GM19023 (cell line): ENCODE results near the gene C17orf67.
"Not testable (repeated sequence)": the region's sequence is repeated elsewhere in the genome, so short reads cannot be mapped to it uniquely, and the experiment has no call there.

Experiments used
- ATAC-seq: cut with Tn5 transposase; IDR thresholded peaks from one replicate; pipeline ENCODE4 v1.9.1; 2021; ENCODE audit warnings: mild to moderate bottlenecking, moderate library complexity; ENCODE audit not compliant: unreplicated experiment

Gene C17orf67

DNA sequence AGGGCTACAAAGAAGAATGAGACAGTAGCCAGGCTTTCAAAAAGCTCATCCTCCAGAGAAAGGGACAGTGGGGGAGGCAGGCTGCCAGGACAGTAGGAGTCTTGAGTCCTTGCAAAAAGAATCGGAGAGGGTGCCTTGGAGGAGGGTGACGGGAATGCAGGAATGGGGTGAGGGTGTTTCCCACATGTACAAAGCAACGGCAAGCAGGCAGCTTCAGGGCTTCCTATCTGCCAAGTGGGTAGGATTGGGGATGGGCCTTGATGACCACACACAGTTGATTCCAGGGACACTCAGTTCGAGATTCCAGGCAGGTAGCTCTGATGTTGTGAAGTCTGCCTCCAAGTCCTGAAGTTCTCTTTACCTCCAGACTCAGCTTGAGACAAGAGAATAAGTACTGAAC, 54.4 kb downstream of the C17orf67 start:
- ATAC-seq = no peak

DNA sequence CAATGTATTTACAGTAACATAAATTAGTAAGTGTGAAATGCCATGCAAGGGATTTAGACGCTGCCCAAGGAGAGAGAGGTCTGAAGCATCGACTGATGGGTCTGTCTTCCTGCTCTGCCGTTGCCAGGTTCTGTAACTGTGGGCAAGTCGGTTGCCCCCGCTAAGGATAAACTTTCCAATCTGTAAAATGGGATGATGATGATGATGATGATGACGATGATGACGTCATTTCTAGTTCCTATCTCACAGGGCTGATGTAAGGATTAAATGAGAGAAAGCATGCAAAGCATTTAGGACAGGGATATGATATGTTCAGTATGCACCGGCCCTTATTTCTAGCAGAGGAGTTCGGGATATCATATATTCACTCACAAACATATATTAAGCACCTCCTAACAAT, 54.8 kb downstream of the C17orf67 start:
- no peak for ATAC-seq

DNA sequence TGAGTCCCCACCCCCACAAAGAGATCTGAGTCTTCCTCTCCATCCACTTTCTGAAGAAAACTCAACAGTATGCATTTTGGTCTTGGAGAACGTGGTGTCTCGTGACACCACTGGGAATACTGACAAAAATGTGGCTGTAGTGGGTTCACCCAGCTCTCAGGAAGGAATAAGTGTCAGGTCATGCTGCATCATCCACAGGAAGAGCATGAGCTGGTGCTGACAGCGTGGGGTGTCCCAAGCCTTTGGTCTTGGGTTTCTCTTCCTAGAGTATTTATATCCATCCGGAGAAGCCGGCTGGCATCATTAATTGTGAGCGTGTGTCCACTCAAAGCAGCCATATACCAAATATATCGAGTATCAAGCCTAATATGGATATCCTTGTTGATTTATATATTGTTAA, 55.9 kb downstream of the C17orf67 start:
- no peak for ATAC-seq

DNA sequence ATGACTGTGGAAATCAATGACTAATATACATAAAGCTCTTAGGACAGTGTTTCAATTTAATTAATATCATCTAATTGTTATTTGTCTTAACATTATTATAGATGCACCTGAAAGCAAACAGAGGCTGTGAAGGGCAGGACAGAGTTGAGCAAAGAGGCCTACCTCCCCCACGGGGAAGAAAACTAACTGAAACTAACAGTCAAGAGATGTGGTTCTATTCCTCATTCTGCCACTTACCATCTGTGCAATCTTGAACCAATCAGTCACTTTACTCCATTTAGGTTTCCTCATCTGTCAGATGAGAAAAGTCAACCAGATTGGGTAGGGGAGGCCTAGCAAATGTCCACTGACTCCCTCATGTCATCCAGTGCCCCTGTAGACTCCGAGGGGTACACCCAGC, 59.1 kb downstream of the C17orf67 start:
- ATAC-seq = no peak

DNA sequence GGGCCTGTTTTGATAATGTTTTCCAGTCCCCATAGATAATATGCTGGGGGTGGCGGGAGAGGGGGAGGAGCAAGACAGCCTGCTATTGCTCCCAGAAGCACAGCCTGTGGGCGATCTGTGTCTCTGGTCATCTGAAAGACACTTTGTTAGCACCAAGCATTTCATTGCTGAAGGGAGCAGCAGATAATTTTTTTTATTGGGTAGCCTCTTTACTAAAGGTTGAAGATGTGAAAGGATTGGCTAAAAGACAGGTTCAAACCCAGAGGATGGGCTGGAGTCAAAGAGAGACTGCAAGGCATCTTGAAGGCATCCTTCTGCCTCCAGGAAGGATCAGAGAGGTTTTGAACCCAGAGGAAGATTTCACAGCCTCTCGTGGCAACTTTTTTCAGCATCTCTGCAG, 60.6 kb downstream of the C17orf67 start:
- no peak for ATAC-seq

DNA sequence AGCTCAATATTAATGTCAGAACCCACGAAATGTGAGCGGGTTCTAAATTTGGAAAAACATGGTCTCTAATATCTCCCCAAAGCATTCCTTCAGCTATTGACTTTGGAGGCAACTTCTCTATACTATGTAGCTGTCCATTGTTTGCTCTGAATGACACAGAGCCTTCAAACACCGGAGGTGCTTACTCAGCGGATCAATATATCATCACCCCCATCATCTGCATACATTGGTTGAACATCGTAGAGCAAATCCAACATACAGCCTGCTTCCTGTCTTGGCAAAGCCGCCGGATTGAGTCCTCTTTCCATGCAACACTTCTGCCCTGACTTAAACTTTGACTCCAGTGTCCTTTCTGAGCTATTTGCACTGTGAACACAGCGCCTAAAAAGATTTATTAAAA, 61.3 kb downstream of the C17orf67 start:
- no peak for ATAC-seq

DNA sequence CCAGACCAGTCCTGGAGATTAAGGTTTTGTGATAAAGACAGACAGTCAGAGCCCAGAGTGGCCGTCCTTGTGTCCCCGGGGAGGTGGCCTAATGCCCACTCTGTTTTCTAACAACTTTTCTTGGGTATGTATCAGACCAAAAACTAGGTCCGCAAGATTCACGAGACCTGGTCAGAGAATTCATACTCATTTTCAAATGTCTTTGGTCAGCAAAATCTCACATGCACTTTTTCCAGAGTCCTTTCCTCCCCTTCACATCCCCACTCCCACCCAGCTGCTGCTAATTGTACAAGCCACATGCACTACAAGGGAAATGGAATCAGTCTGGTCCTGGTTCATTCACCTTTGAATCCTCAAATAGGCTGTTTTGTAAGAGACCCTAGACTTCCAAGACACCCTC, 61.7 kb downstream of the C17orf67 start:
- no peak for ATAC-seq

DNA sequence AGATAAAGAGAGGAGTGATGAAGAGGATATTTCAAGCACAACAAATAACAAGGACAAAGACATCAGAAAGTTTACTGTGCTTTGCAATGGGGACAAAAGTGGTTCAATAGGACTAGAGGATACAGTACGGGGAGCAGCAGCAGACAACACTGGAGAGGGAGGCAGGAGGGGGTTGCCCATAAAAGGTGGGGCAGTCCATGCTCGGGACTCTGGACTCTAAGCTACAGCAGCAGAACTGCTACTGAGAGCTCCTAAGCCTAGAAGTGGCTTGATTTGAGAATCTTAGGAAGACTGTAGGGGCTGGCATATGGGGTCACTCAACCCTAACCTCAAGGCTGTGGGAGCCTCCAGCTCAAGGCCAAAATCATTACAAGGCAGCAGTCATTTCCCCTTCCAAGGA, 62.2 kb downstream of the C17orf67 start:
- no peak for ATAC-seq

DNA sequence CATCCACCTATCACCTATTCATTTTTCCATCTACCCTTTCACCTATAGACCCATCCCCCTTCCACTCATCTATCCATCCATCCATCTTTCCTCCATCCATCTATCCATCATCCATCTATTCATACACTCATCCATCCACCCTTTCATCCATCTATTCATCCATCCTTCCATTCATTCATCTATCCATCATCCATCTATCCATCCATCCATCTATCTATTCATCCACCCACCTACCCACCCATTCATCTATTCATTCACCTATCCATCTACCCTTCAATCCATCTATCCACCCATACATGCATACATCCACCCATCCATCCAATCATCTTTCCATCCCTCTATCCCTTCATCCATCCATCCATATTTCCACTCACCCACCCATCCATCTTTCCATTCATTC, 63.3 kb downstream of the C17orf67 start:
- ATAC-seq = no peak

DNA sequence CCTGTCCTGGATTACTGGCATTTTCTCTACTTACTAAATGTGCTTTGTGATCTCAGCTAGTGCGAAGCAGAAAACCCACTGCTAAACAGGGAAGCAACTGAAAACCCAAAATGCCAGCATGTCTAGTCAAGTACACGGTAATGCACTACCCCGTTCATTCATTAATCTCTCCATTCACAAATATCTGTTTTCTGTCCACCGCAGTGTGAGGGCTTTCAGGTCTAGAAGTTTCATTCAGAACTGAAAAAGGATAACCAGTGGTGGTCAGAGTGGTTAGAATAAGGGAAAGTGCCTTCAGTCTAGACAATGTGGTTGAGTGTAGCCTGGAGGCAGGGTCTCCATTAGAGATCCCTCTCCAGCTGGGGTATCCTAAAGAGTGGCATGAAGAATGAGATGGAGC, 68.3 kb downstream of the C17orf67 start:
- ATAC-seq = no peak

DNA sequence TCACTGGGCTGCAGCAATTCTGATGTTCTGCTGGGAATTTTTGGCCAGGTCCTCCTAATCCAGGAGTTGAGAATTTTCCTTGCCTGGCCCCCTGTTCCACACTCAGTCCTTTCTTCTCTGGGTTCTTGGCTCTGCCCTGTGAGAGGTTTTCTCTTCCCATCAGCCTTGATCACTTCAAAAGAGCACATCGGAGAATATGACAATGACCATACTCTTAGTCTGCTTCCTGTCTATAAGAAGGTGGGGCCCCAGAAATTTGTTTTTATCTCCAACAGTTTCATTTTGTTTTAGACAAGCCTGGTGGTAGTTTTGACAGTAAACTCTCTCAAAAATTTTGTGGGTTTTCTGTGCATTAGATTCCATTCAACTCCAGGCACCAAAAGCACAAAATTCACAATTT, 70.7 kb downstream of the C17orf67 start:
- ATAC-seq = no peak

DNA sequence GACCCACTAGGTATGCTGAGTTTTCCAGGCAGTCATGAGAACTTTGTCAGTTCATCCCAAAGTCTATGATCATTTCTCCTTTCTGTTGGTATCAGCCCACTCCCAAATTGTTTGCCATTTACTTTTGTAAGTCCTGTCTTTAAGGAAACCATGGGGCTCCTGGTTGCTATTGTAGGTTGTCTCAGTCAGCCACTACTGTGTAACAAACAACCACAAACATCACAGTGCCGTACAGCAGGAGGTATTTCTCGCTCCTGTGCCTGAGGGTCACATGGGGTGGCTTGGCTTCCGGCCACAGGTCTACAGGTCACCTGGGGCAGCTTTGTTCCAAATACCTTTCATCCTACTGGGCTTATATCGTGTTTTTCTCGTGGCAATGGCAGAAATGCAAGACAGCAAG, 71.6 kb downstream of the C17orf67 start:
- ATAC-seq = no peak

DNA sequence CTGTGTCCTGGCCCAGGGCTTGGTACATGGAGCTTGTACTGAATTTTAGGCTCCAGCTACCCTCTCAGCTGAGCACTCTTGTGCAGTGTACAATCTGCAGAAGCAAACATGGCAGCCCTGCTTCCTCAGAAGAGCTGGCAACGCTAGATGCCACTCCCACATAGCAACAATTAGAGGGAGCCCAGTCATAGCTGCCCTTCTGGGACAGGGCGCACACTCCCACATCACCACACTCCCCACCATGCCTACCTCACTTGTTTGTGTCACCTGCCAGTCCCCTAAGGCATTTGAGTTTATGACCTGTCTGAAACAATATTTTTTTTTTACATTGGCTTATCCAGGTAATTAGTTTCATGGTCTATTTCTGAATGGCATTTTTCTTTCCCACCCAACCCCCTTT, 72.3 kb downstream of the C17orf67 start:
- ATAC-seq = no peak

DNA sequence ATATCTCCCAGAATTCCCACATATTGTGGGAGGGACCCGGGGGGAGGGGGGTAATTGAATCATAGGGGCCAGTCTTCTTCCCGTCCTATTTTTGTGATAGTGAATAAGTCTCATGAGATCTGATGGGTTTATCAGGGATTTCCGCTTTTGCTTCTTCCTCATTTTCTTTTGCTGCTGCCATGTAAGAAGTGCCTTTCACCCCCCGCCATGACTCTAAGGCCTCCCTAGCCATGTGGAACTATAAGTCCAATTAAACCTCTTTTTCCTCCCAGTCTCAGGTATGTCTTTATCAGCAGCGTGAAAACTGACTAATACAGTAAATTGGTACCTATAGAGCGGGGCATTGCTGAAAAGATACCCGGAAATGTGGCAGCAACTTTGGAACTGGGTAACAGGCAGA, 76.1 kb downstream of the C17orf67 start:
- ATAC-seq = not testable (repeated sequence)

DNA sequence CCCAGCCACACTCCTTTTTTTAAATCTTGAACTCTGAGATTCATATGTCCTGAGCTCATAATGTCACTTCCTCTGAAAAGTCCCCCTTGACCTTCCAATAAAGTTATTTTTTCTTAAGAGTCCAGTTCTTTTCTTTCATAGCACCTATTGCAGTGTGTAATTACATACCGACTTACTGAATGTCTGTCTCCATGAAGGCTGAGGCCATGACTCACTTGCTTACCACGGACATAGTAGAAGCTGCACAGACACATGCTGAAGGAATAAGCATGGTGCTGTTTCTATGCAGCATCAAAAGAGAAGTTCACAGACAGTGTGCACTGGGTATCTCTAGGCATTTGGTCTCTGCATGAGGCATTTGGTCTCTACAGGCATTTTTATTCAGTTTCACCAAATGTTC, 77.2 kb downstream of the C17orf67 start:
- no peak for ATAC-seq

DNA sequence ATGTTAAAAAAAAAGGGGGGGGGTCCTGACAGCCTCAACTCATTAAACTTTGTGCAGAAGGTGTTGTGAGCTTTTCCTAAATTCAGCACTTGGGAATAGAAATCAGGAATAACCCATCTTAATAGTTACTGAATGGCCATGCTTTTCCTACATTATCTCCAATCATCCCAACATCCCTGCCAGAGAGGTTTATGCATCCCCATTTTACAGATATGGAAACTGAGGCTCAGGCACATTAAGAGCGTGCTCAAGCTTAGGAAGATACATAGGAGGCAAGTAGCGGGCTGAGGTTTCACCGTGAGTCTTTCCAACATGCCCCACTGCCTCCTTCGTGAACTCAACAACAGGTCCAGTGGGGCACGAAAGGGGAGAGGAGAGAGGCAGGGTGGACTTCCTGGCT, 78.4 kb downstream of the C17orf67 start:
- ATAC-seq = no peak

DNA sequence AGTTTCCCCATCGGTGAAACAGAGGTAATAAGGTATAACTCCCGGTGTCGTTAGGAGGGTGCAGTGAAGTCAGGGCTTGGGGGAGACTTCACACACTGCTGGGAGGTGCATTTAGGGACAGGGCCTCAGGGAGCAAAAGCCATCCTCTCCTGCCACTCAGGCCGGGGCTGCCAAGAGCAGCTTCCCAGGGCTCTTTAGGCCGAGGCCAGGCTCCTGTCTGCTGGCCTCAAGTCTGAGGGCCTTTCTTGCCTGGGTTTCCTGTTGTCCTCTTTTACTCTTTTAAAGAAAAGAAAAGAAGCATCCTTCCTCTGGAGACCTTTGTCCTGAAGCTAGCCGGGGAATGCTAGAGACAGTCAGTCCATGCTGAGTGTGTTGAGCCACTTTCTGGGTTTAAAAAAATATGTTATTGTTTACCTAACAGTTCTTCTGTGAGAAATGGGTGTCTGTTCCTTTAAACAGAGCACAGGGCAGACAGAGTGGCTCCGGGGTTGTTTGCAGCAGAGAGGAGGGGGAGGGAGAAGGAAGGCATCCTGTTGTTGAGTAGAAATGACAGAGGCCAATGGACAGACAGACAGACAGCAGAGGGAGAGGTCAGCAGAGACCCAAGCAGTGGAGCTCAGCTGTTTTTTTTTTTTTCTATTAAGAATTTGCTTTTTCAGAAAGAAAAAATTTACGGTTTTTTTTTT, 79.1 kb downstream of the C17orf67 start:
- ATAC-seq = no peak

DNA sequence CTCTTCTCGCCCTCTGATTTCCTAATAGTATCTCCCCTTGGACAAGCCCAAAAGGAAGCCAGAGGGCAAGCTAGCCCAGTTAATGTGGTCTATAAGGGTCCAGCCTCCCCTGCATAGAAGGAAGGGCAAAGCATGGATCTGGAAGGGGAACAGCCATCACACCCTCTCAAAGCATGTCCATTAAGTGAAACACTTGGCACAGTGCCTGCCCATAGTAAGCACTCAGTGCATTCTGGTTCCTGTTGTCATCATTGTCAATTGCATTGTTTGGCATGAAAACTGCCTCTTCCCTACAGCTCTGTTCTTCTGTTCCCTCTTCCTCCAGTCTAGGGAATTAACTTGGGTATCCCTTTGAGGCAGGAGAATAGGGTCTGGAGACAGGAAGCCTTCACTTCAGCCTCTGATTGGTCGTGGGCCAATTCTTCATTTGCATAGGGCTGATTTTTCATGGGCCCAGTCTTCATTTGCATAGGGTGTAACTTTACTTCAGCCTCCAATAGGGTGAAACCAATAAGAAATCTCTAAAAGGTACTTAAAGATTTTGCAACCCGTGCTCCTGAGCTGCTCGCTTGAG, 81.4 kb downstream of the C17orf67 start:
- ATAC-seq = no peak

DNA sequence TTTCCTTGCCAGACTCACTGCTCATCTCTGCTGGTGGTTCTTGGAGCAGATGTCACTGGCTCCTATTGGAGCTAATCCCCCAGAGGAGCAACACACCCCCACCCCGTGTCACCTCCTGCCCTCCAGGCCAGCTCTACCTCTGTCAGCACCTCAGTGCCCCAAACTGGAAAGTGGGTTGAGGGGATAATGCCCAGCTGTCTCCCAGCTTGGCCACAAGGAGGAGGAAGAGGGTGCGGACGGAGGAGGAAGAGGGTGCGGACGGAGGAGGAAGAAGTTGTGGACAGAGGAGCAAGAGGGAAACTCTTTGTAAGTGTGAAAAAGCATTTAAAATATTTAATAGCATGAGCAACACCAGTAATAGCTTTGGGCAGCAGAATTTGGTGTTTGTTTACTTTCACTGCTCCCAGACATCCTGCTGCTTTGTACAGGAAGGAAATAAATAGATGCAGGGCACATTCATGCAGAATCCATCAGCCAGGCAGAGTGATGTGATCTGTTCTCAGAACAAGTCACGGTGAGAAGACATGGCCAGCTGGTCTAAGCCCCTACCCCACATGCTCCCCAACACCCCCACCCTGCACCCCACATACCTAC, 82.5 kb downstream of the C17orf67 start:
- ATAC-seq = no peak

DNA sequence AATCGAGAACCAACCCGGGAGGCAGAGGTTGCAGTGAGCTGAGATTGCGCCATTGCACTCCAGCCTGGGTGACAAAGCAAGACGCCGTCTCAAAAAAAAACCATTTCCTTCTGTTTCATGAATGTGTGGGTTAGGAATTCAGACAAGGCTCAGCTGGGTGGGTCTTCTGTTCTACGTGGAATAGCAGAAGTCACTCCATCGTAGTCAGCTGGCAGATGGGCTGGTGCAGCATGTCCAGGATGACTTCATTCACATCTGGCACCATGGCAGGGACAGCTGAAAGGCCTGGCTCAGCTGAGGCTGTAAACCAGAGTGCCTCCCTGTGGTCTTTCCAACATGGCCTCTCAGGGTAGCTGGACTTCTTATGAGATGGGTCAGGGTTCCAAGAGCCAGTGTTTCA, 89.0 kb downstream of the C17orf67 start:
- no peak for ATAC-seq

DNA sequence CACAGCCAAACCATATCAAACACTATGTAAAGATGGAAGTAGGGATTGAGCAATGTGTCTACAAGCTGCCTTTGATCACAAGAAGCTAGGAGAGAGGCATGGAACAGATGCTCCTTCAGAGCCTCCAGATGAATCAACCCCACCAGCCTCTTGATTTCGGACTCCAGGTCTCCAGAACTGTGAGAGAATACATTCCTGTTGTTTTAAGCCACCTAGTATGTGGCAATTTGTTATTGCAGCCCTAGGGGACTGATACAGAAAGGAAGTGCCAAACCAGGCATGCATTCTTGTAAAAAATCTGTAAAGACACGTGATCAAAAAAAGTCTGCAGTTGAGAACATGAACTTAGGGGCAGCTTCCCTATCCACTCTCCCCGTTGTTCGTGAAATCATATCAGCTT, 91.1 kb downstream of the C17orf67 start:
- no peak for ATAC-seq
